RKO (cell line): ENCODE results near the gene CAMTA2.

Source experiments
- DNase-seq: peaks from one replicate; pipeline ENCODE4 v3.0.0-alpha.2; 2016; ENCODE audit warnings: low spot score

Gene CAMTA2

DNA sequence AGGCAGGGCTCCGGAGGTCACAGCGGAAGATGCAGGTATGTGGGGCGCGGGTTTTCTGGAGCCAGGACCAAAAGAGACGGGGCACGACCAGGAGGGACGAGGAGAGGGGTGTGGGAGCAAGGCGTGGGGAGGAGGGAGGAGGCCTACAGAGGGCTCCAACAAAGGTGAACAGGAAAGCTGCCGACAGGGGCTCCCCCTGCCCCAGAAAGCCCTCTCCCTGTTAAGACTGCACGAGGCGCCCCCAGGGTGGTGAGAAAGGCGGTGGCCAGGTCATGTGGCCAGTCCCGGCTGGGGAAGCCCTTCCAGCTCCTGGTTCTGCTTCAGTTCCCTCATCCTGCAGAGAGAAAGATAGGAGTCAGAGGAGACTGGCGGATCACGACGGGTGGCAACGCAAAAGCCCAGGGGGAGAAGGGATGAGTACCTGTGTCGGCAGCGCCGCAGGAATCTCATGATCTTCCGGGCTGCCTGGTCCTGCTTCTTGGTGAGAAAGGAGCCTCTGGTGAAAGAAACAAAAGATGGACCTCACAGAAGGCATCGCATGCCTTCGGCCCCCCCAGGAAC lies 18.9 kb downstream of the CAMTA2 start:
- DNase-seq = no peak

GRCh38 chr17:4967539-4968485 lies 19.7 kb downstream of the CAMTA2 start, which contains the start of gene SPAG7:
Gene SPAG7 (minus strand): TSS chr17:4967817. CDS start chr17:4967804, 13 bp downstream.
- DNase-seq = peak; percentile 95

- DNase-seq = peak; percentile 99
These were observed 20.5 kb downstream of the CAMTA2 start for GRCh38 chr17:4966844-4967538.

GRCh38 chr17:4965311-4965986 lies 22.0 kb downstream of the CAMTA2 start:
- DNase-seq = no peak

DNA sequence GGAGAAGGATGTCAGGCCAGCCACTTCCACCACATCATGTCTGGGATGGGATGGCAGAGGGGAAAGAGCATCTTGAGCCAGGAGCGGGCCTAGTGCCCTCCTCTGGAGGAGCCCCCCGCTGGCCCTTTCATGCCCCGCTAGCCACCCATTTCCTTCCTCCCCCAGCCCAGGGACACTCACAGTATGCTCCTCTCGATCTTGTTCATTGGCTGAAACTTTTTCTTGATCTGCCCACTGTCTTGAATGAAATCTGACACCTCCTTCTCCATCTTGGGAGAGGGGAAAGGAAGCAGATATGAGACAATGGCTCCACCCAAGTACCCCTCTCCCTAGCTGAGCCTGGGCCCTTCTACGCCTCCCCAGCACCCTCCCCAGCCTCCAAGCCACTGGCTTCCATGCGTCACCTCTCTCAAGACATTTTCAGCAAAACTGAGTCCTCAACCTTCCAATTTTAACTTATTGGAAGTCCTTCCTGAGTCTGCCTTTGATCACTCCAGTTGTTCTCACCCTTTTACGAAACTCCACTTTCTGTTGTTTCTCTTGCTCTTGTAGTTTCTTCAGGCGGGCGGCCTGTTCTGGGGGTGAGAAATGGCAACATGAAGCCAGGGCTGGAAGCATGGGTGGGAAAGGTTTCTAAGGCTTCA lies 27.1 kb downstream of the CAMTA2 start:
- no peak for DNase-seq

GRCh38 chr17:4959261-4959965 lies 28.1 kb downstream of the CAMTA2 start:
- DNase-seq = no peak

- DNase-seq = no peak
These were observed 29.4 kb downstream of the CAMTA2 start for GRCh38 chr17:4958102-4958501.

- no peak for DNase-seq
These were observed 30.9 kb downstream of the CAMTA2 start for GRCh38 chr17:4956493-4957061.

DNA sequence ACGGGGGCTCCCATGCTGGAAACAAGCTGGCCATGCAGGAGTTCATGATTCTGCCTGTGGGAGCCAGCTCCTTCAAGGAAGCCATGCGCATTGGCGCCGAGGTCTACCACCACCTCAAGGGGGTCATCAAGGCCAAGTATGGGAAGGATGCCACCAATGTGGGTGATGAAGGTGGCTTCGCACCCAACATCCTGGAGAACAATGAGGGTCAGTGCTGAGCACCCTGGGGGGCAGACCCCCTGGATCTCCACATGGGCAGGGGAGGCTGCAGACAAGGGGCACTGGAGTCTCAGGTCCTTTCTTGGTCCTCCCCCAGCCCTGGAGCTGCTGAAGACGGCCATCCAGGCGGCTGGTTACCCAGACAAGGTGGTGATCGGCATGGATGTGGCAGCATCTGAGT lies 32.4 kb downstream of the CAMTA2 start:
- no peak for DNase-seq

DNA sequence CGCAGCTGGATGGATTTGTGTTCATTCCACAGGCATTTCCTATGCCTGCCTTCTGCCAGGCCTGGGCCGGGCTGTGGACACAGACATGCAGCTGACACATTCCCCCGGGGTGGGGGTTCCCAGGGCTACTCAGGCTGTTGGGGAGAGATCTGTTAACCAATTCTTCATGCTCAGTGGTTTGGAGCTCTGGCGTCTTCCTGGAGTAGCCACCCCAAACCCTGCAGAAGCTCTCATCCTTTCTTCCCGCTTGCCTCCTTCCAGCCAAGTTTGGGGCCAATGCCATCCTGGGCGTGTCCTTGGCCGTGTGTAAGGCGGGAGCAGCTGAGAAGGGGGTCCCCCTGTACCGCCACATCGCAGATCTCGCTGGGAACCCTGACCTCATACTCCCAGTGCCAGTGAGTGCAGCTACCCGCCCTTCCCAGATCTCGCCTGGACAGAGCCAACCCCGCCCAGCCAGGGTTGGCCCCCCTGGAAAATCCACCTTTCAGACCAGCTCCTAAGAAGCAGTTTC lies 34.0 kb downstream of the CAMTA2 start:
- DNase-seq = no peak

GRCh38 chr17:4951486-4951885 lies 36.0 kb downstream of the CAMTA2 start:
- DNase-seq = no peak

DNA sequence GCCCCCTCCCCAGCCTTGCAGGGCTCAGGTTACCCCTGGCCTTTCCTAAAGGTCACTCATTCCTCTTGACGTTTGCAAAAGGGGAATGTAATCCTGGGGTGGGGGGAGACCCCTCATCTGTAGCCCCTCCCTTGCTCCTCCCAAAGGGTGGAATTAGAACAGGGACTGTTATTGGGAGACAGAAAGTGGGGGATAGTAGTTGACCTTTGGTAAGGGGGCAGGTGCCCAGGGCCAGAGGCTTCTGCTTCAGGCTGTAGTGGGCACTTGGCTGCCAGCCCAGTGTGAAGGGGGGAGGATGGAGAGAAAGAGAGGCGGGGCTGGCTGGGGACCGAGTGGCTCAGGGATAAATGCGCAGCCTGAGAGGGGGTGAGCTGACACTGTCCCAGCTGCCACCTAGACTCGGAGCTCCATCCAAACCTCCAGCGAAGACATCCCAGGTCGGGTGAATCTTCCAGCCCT lies 36.7 kb downstream of the CAMTA2 start, which contains the start of gene ENO3:
TSS of gene ENO3 (plus strand) at position 374 of the 459 bp plus-strand sequence. CDS start 711 bp downstream, outside the sequence.
- no peak for DNase-seq

DNA sequence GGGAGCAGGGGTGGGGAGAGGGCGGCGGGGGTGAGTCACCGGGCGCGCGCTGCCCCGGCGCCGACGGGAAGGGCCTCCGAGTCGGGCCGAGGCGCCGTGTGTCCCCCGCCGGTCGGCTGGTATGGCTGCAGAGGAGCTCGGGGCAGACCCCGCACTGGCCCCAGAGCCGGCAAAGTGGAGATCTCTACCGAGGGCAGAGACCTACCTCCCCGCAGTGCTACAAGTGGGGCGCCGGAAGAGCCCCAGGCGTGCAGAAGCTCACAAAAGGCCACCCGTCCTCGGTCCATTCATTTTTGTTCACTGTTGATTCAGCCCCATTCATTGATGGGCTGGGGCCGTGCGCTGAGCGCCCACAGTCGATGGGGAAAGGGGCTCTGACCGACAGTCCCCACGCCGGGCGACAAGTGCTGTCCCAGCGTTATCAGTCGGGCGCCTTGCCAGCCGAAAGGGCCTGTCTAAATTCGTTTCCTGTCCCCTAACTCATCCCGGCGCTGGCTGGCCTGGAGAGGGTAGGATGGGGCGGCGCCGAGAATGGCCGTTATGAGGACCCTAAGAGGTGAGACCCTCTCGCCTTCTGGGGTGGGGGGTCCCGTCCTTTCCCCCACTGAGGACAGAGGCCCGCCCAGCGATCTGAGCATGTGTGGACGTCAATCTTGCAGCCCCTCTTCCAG lies 37.3 kb downstream of the CAMTA2 start:
- DNase-seq = peak; percentile 53

DNA sequence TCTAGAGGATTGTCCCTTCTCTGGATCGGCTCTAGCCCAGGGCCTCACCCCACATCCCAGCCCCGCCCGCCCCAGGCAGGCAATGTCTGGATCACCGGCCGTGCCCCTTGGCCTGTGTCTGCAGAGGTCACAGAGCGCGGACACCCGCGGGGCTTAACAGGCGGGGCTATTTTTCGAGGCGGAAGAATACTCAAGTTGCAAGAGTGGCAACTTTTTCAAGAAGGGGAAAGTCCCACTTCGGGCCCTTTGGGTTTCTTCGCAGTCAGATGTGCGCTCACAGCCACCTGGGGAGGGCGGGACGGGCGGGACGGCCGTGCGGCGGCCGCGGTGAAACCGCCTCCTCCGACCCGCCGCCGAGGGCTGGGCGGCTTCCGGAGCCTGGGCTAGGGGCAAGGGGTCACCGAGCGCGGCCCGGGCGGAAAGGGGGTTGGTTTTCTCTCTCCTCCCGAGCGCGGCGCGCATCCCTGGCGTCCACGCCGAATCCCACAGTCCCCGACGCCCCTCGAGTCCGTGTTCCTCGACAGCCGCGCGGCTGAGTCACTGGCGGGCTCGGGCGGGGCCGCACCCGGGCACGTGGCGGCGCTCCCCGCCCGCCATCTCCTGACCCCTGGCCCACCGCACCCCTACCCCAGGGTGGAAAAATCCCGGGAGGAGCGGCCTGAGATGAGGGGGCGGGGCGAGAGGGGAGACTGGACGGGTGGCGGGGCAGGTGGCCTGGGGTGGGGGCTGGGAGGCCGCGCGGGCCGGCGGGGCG lies 38.0 kb downstream of the CAMTA2 start:
- DNase-seq = peak; percentile 78

DNA sequence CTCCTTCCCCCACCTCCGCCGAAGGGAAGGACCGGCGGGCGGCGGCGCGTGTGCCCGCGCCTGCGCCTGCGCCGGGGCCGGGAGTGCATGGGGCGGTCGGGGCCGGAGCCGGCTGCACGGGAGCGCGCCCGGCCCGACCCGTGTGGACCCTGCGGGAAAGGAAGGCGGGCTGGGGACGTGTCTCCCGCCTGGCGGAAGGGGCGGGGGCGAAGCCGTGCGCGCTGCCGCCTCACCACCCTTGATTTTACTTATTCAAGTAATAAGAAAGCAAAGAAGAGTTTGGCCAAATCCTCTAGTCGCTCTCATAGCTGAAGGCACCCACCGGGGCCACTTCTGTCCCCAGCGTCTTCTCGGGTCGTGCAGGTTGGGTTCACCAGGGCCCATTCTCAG lies 38.5 kb downstream of the CAMTA2 start:
- peak; percentile 90 for DNase-seq

DNA sequence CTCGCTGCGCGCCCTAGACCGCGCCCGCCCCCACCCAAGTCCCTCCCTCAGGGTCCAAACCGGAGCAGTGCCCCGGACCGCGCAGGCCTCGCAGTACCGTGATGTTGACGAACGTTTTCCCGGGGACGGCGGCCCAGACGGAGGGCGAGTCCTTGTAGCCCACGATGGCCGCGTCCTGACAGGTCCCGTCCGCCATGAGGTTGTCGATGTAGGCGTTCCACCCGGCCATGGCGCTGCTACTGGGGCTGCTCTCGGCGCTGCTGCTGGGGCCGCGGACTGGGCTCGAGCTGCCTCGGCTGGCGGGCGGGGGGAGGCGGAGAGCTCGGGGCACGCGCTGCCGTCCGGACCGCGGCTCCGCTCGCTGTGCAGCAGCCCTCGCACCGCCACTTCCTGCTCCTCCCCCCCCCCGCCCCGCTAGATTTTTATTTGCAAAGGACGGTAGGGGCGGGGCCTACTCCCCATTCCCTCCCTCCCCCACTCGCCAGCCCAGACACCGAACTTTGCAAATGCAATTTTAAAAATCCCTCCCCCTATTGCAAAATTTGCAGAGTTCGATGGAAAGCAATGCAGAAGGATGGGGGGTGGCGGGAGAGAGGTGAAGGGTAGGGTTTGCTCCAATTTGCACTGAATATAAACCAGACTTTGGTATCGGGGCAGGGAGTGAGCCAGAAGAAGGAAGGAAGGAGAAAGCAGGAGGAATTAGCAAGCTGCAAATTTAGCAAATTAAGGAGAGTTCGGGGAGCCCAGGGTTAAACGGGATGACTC lies 39.1 kb downstream of the CAMTA2 start, which contains the start of gene PFN1:
TSS of gene PFN1 (minus strand) at position 365 of the 765 bp plus-strand sequence. CDS start at position 229, 136 bp downstream.
- DNase-seq = peak; percentile 89

DNA sequence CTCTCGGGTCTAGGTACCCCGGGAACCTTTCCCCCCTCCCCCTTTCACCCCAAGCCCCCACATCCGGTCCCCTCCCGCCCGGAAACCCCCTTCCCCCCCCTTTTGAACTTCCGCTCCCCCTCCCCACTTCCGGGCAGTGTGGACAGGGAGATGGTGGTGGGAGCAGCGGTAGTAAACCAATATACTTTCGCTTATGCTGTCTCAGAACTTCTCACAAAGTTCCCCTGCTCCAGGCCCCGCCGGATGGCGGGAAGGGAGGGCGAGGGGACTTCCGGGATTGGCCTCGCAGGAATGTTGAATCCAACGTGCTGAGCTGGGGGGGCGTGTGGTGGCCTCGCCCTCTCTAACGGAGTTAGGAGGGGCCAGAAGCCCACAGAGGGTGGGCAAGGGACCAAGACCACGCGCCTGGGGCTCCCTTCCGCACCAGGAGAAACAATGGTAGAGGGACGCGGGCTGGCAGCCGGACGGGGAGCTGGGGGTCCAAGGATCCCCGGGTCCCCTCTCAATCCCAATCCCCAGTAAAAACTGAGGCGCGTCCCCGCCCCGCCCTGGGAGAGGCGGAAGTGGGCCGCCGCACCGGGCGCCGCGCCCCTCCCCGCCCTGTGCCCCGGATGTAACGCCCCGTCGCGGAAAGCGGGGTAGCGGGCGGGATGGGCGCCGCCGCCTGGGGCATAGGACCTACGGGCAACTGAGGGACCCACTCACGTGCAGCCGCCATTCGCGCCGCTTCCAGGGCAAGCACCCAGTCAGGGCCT lies 39.9 kb downstream of the CAMTA2 start:
- DNase-seq = peak; percentile 73
